K562 (cell line): ENCODE measurements around the gene CSDE1. TPM values are rescaled to one million over a fixed set of nuclear protein-coding genes. Genes with fewer than 3 reads are reported as not detected.

ENCODE experiments used
- ATF6 ChIP-seq: sonication (generic); formaldehyde crosslinking; IDR thresholded peaks from 2 replicates; pipeline ENCODE4 v1.4.0; 2020; ENCODE audit warnings: mild to moderate bottlenecking, missing genetic modification reagents
- DLX4 ChIP-seq: fragments of 250-450 bp; sonication (Bioruptor Pico); IDR thresholded peaks from 2 replicates; pipeline ENCODE4 v1.6.1; 2021; ENCODE audit warnings: mild to moderate bottlenecking
- ELF2 ChIP-seq: fragments of 250-450 bp; sonication (Bioruptor Pico); IDR thresholded peaks from 2 replicates; pipeline ENCODE4 v1.5.0; 2021; ENCODE audit warnings: mild to moderate bottlenecking
- FOXJ2 ChIP-seq: fragments of 200-800 bp; sonication (Bioruptor generic); IDR thresholded peaks from 2 replicates; pipeline ENCODE4 v1.6.1; 2016; ENCODE audit warnings: missing genetic modification characterization, missing compliant biosample characterization
- HCFC1 ChIP-seq: IDR thresholded peaks from 2 replicates; pipeline ENCODE4 v1.6.1; 2012; ENCODE audit warnings: low read depth, low read length, improper control_type of control experiment
- HLTF ChIP-seq: fragments of 450-650 bp; IDR thresholded peaks from 2 replicates; pipeline ENCODE4 v1.6.1; 2016
- KHSRP ChIP-seq: fragments of 450-650 bp; IDR thresholded peaks from 2 replicates; pipeline ENCODE4 v1.6.1; 2017
- KLF13 ChIP-seq: fragments of 450-650 bp; IDR thresholded peaks from 2 replicates; pipeline ENCODE4 v1.6.1; 2016; ENCODE audit warnings: missing genetic modification characterization, low read depth, mild to moderate bottlenecking, missing compliant biosample characterization, moderate library complexity, borderline replicate concordance
- LARP7 ChIP-seq: fragments of 450-650 bp; IDR thresholded peaks from 2 replicates; pipeline ENCODE4 v1.6.1; 2016
- NR3C1 ChIP-seq: sonication (generic); formaldehyde crosslinking; IDR thresholded peaks from 2 replicates; pipeline ENCODE4 v1.8.1; 2022; ENCODE audit warnings: missing genetic modification reagents
- SNIP1 ChIP-seq: fragments of 450-650 bp; IDR thresholded peaks from 2 replicates; pipeline ENCODE4 v1.7.1; 2017; ENCODE audit warnings: low read depth, mild to moderate bottlenecking
- TAL1 ChIP-seq: fragments of 450-650 bp; IDR thresholded peaks from 2 replicates; pipeline ENCODE4 v1.6.1; 2016; ENCODE audit warnings: mild to moderate bottlenecking
- THAP12 ChIP-seq: fragments of 250-450 bp; sonication (Bioruptor Pico); IDR thresholded peaks from 2 replicates; pipeline ENCODE4 v1.9.0; 2021; ENCODE audit warnings: mild to moderate bottlenecking, inconsistent platforms
- ZFPM2 ChIP-seq: fragments of 250-450 bp; sonication (Bioruptor Pico); IDR thresholded peaks from 2 replicates; pipeline ENCODE4 v1.5.1; 2022; ENCODE audit warnings: mild to moderate bottlenecking
- ZNF134 ChIP-seq: fragments of 250-450 bp; sonication (Bioruptor Pico); conservative IDR thresholded peaks from 2 replicates; pipeline ENCODE4 v1.4.0; 2020
- ZNF75A ChIP-seq: fragments of 450-650 bp; formaldehyde crosslinking; IDR thresholded peaks from 2 replicates; pipeline ENCODE4 v1.4.0; 2020; ENCODE audit warnings: mild to moderate bottlenecking
- polyA plus RNA-seq, 8 experiments: library from polyadenylated mRNA; depleted of rRNA in 4 of 8; stranded (reverse) in 5 of 8; unstranded in 3 of 8; fragments of >200 nt; fragmentation: Nextera tagmentation in 2 of 8; fragmentation: Illumina TruSeq in 1 of 8; extraction: Ambion mirVana in 2 of 8; extraction: Trizol in 1 of 8; gene quantifications; 2 replicates each; pipeline versions ENCODE4 v1.2.1 to v1.2.3, GENCODE V29; 2011 to 2014; ENCODE audit warnings: inconsistent platforms in 1 of 8, missing spikeins in 1 of 8
- total RNA-seq, 7 experiments: library from RNA; depleted of rRNA in 6 of 7; stranded (reverse); fragments of >200 nt in 6 of 7; fragmentation: Illumina TruSeq in 2 of 7; extraction: Trizol in 2 of 7; gene quantifications; 2 replicates each; pipeline versions ENCODE4 v1.2.1 to v1.2.3, GENCODE V29; 2011 to 2021; ENCODE audit warnings: low replicate concordance in 1 of 7

CSDE1 gene
- total and polyA plus RNA-seq, 9 of the 15 experiments (the other 6 are each of a cell fraction or from before 2014, with no cell fraction given) = 174 to 538 (median 403) TPM

GRCh38 chr1:114716304-114717170 lies 41.2 kb downstream of the CSDE1 start, which contains the start of gene NRAS (continued):
- 0 out of 2 replicates have a peak, but pooled peaks have one; percentile 42 for TF ChIP-seq ATF6 (CRISPR knock-in tag)
- no peak for TF ChIP-seq TAL1
- no peak for TF ChIP-seq SNIP1
- no peak for TF ChIP-seq ZNF75A (CRISPR knock-in tag)
- TF ChIP-seq FOXJ2 (tag) = no peak
- TF ChIP-seq ELF2 (CRISPR knock-in tag) = peak; percentile 98
- peak; percentile 70; the same call in 1 of the 2 replicates for TF ChIP-seq NR3C1 (CRISPR knock-in tag)
- 0 out of 2 replicates have a peak, but pooled peaks have one; percentile 48 for TF ChIP-seq ZFPM2 (CRISPR knock-in tag)
- TF ChIP-seq ZNF134 (CRISPR knock-in tag) = no peak
- TF ChIP-seq HLTF = no peak
- TF ChIP-seq KLF13 = peak; percentile 97
- no peak for TF ChIP-seq THAP12 (CRISPR knock-in tag)
- no peak for TF ChIP-seq LARP7
- peak; percentile 85 for TF ChIP-seq HCFC1
- TF ChIP-seq DLX4 (CRISPR knock-in tag) = no peak
- peak; percentile 80 for TF ChIP-seq KHSRP
